IPS-20b (cell line): ENCODE results near the gene FBLN2.

Experiments used
- H3K27ac ChIP-seq: one replicate; pipeline ENCODE4 v1.5.1; 2013; ENCODE audit warnings: low read length
- H3K27me3 ChIP-seq: 2 replicates; pipeline ENCODE4 v1.6.1; 2013; ENCODE audit warnings: mild to moderate bottlenecking, low read length, inconsistent platforms; ENCODE audit not compliant: insufficient read depth
- H3K36me3 ChIP-seq: 2 replicates; pipeline ENCODE4 v1.6.1; 2013; ENCODE audit warnings: low read depth, mild to moderate bottlenecking, inconsistent platforms, low read length, moderate library complexity; ENCODE audit not compliant: insufficient read depth
- H3K4me1 ChIP-seq: 2 replicates; pipeline ENCODE4 v1.6.1; 2013; ENCODE audit warnings: mild to moderate bottlenecking, control low read depth, inconsistent platforms, low read length, moderate library complexity; ENCODE audit not compliant: insufficient read depth
- H3K4me3 ChIP-seq: 2 replicates; pipeline ENCODE4 v1.5.1; 2013; ENCODE audit warnings: mild to moderate bottlenecking, low read length, inconsistent platforms
- H3K9ac ChIP-seq: 2 replicates; pipeline ENCODE4 v1.6.1; 2013; ENCODE audit warnings: low read depth, mild to moderate bottlenecking, inconsistent platforms, low read length, moderate library complexity
- H3K9me3 ChIP-seq: 2 replicates; pipeline ENCODE4 v1.6.1; 2013; ENCODE audit warnings: mild to moderate bottlenecking, low read depth, low read length, inconsistent platforms; ENCODE audit not compliant: insufficient read depth

Gene FBLN2

GRCh38 chr3:13506680-13507079, 42.2 kb upstream of the FBLN2 start:
- Histone ChIP-seq H3K9me3 (no peaks in the 10 kb centered on the region), H3K36me3 (no peaks in the 10 kb centered on the region), H3K4me3 (no peak overlapping the region), H3K9ac (no peak overlapping the region), H3K4me1 (no peaks in the 10 kb centered on the region), H3K27me3 (no peaks in the 10 kb centered on the region), H3K27ac (no peak overlapping the region)

GRCh38 chr3:13507247-13507569, 41.7 kb upstream of the FBLN2 start:
- no peak overlapping the region for H3K27ac ChIP-seq
- no peak overlapping the region for H3K4me3 ChIP-seq
- H3K36me3 ChIP-seq = no peaks in the 10 kb centered on the region
- no peaks in the 10 kb centered on the region for H3K9me3 ChIP-seq
- no peak overlapping the region for H3K9ac ChIP-seq
- no peaks in the 10 kb centered on the region for H3K4me1 ChIP-seq
- H3K27me3 ChIP-seq = no peaks in the 10 kb centered on the region

- no peaks in the 10 kb centered on the region for H3K9me3 ChIP-seq
- no peak overlapping the region for H3K4me3 ChIP-seq
- H3K27me3 ChIP-seq = no peaks in the 10 kb centered on the region
- no peaks in the 10 kb centered on the region for H3K36me3 ChIP-seq
- no peak overlapping the region for H3K27ac ChIP-seq
- no peaks in the 10 kb centered on the region for H3K4me1 ChIP-seq
- no peak overlapping the region for H3K9ac ChIP-seq
Measured at GRCh38 chr3:13507570-13508339, 41.2 kb upstream of the FBLN2 start.

DNA sequence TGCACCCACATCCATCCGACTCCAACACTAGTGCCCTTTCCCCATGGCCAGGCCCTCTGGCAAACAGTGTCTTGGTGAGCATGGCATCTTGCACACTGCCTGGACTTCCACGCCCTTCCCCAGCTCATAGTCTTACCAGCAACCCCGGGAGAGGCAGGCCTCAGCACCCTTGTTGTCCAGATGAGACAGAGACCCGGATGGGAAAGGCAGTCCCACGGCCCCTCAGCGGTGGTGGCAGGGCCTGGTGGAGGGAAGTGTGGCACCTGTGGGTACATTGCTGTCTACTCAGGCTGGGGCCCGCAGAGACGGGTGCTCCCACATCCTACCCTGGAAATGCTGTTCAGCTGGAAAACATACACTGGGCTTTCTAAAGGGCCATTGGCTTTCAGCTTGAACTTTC, 40.4 kb upstream of the FBLN2 start:
- no peak overlapping the region for H3K27ac ChIP-seq
- no peaks in the 10 kb centered on the region for H3K36me3 ChIP-seq
- H3K27me3 ChIP-seq = no peaks in the 10 kb centered on the region; the same call in 1 of the 2 replicates
- no peaks in the 10 kb centered on the region for H3K9me3 ChIP-seq
- H3K4me1 ChIP-seq = no peaks in the 10 kb centered on the region
- H3K4me3 ChIP-seq = no peak overlapping the region
- no peak overlapping the region for H3K9ac ChIP-seq

- H3K9ac ChIP-seq = no peak overlapping the region
- no peaks in the 10 kb centered on the region for H3K36me3 ChIP-seq
- no peaks in the 10 kb centered on the region for H3K4me1 ChIP-seq
- H3K4me3 ChIP-seq = no peak overlapping the region
- no peaks in the 10 kb centered on the region for H3K9me3 ChIP-seq
- no peak overlapping the region for H3K27ac ChIP-seq
- no peaks in the 10 kb centered on the region; the same call in 1 of the 2 replicates for H3K27me3 ChIP-seq
Measured at GRCh38 chr3:13509059-13509815, 39.7 kb upstream of the FBLN2 start.

DNA sequence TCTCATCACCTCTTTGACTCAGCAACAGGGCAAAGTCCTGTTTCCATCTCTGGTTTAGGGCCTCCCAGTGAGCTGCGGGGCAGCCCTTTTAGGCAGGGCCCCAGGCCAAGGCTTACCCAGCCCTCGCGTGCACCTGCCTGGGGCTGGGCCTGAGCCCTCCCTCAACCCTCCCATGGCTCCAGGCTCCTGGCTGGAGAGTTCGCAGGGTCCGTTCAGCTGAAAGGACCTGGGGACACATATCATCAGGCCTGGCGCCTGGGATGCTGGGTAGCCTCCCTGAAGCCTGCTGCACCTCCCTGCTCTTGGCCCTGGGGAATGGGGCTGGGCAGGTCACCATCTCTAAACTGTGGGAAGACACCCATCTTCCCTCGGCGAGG, 39.1 kb upstream of the FBLN2 start:
- Histone ChIP-seq H3K9ac (no peak overlapping the region), H3K36me3 (no peaks in the 10 kb centered on the region), H3K27ac (no peak overlapping the region), H3K9me3 (no peaks in the 10 kb centered on the region), H3K27me3 (no peaks in the 10 kb centered on the region; the same call in 1 of the 2 replicates), H3K4me3 (no peak overlapping the region), H3K4me1 (no peaks in the 10 kb centered on the region)

DNA sequence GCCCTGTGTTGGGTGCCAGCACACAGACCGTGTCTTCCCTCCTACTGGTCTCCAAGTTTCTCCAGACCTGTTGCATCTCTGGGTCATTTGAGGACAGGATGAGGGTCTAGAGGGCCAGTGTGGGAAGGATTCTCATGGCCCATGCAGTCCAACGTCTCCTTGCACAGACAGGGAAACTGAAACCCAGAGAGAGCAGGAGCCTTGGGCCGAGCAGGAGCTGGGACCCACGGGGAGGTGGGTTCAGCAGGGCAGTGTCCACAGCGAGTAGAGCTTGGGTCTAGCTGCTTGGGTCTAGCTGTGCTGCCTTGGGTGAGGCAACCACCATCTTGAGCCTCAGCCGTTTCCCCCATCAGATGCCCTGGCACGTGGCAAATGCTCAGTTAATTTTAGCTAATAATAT, 36.5 kb upstream of the FBLN2 start:
- no peaks in the 10 kb centered on the region for H3K4me1 ChIP-seq
- no peaks in the 10 kb centered on the region for H3K9me3 ChIP-seq
- no peak overlapping the region for H3K9ac ChIP-seq
- no peak overlapping the region for H3K4me3 ChIP-seq
- H3K27ac ChIP-seq = no peak overlapping the region
- H3K27me3 ChIP-seq = no peaks in the 10 kb centered on the region; the same call in 1 of the 2 replicates
- H3K36me3 ChIP-seq = no peaks in the 10 kb centered on the region

DNA sequence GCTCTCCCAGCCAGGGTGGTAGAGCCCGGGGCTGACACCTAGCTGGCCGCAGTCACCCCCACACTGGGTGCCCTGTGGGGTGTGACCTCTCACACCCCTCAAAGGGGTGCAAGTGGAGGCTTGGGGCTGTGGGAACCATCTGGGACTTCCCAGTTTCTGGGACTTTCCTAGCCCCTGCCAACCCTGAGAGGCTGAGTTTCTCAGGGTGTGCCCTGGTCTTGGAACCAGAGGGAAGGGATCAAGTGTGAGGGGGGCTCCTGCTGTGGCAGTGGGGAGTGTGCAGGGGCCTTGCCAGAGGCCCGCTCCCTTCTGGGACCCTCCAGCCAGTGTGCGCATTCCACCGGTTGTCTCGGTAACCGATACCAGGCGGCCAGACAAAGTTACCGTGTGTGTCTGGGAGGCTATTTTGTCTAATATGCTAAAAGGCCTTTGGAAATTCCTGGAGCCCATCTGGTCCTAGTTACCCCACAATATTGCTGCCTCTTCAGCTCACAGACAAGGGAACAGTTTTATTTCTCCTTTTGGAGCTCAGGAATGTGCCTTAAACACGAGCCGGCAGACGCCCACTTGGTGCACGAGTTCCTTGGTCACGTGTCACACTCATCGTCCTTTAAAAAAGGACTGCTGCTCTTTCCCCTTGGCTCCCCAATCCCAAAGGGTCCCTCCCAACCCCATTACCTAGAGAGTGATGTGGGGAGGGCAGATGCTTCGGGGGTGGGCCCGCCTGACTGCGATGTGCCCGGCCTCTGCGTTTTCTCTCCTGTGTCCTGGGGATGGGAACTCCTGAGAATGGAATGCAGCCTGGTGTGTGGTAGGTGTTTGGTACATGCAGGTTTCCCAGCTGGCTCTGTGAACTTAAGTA, 35.6 kb upstream of the FBLN2 start:
- no peak overlapping the region for H3K4me3 ChIP-seq
- H3K36me3 ChIP-seq = no peaks in the 10 kb centered on the region
- H3K4me1 ChIP-seq = no peaks in the 10 kb centered on the region
- H3K9me3 ChIP-seq = no peaks in the 10 kb centered on the region
- H3K9ac ChIP-seq = no peak overlapping the region
- no peaks in the 10 kb centered on the region; the same call in 1 of the 2 replicates for H3K27me3 ChIP-seq
- H3K27ac ChIP-seq = no peak overlapping the region

- Histone ChIP-seq H3K27me3 (no peaks in the 10 kb centered on the region; the same call in 1 of the 2 replicates), H3K27ac (no peak overlapping the region)
Measured at GRCh38 chr3:13513913-13514517, 34.9 kb upstream of the FBLN2 start.

DNA sequence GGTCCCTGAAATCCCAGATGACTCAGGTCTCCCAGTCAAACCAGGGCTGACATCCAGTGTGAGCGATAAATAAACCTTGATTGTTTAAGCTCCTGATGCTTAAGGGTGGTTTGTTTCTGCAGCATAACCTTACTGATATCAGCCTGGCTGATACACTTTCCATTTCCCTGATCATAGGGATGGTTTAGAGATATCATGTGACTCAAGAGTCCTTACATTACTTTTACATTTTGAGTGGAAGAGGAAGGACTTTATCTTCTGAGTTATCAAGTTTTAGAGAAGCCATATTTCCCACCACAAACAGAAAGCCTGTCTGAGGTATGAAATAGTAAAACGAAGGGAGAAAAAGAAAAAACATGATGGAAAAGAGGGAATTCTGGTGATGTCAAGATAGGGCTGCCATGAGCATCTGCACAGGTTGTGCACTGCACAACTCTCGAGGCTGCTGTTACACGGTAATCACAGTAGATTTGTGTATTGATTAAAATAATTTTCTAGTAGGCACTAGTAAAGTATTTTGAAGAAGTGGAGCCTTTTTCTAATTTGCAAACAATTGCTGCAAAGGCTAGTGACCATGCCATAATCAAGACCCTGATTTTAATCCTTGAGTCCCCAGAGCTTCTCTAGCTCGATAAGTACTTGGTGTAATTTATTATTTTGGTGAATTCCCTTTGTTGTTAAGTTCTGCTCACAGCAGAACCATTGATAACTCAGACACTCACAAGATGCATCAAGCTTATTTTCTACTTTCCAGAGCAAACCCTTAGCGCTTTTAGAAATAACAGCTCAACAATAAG, 34.1 kb upstream of the FBLN2 start:
- Histone ChIP-seq H3K4me1 (no peaks in the 10 kb centered on the region), H3K36me3 (no peaks in the 10 kb centered on the region), H3K27ac (no peak overlapping the region), H3K4me3 (no peak overlapping the region), H3K9ac (no peak overlapping the region), H3K27me3 (no peaks in the 10 kb centered on the region; the same call in 1 of the 2 replicates), H3K9me3 (no peaks in the 10 kb centered on the region)

More at GRCh38 chr3:13513913-13514517, 34.9 kb upstream of the FBLN2 start:
- H3K9me3 ChIP-seq = no peaks in the 10 kb centered on the region
- no peaks in the 10 kb centered on the region for H3K36me3 ChIP-seq
- no peak overlapping the region for H3K4me3 ChIP-seq
- H3K9ac ChIP-seq = no peak overlapping the region
- H3K4me1 ChIP-seq = no peaks in the 10 kb centered on the region
